ENCODE data around the gene TLR10.
A peak's percentile ranks its signal among the peaks of the same experiment; 100 is the strongest.
"Not testable (repeated sequence)": the region's sequence is repeated elsewhere in the genome, so short reads cannot be mapped to it uniquely, and the experiment has no call there.

Gene TLR10

DNA sequence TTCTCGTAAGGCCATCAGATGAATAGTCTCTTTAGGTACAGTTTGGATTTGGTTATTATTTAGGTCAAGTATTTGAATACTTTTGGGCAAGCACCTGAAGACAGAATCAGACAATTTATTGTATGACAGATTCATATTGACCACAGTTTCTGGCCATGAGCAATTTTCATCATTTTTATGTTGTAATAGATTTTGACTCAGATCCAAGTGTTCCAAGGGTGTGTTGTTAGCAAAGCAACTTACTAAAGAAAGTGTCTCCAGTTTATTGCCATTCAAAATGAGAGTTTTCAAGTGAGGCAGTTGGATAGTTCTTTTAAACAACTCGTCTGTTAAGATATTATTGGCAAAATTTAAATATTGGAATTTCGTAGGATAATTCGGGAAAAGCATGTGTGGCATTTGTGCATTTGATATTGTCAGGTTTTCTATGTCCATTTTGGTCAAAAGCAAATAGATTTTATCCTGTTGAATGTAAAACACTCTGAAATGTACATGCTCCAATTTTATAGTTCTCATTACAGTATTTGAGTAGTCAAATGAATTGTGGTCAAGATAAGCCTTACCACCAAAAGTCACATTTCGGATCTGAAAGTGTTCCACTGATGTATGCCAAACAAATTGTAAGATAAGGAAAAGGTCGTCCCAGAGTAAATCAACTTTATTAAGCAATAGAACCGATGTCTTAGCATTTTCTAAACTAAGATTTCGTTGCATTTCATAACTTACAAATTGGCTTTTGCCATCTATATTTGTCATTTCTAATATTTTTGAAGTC is 8.4 kb downstream of the TLR10 start:
- DNase-seq (ENCODE audit: low read depth, low spot score) = no peak
- H3K4me3 ChIP-seq (ENCODE audit: low read length) = no peak overlapping the region

DNA sequence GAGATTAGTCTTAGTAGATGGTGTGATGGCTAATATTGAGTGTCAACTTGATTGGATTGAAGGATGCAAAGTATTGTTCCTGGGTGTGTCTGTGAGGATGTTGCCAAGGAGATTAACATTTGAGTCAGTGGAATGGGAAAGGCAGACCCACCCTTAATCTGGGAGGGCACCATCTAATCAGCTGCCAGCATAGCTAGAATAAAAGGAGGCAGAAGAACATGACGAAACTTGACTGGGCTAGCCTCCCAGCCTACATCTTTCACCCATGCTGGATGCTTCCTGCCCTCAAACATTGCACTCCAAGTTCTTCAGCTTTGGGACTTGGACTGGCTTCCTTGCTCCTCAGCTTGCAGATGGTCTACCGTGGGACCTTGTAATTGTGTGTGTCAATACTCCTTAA is 12.5 kb downstream of the TLR10 start:
- H3K4me3 ChIP-seq (ENCODE audit: low read length); DNase-seq (ENCODE audit: low read depth, low spot score): not testable (repeated sequence)

DNA sequence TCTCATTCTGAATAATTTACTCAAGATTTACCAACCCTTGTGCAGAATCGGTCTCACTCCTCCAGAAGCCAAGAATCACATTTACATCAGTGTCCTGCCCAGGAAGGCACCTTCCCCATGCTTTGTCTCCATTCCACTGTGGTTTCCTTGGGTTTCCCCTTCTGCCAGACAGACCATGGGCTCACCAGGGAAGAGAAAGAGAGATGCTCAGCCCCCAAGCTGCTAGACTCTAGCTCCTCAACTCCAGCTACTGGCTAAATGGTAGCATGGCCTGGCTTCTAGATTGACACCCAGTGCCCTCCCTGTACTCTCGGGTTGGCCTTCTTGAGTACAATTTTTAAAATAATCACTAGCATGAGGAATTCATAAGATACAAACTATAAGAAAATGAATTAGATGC is 12.9 kb downstream of the TLR10 start:
- DNase-seq (ENCODE audit: low read depth, low spot score) = no peak
- no peak overlapping the region for H3K4me3 ChIP-seq (ENCODE audit: low read length)

DNA sequence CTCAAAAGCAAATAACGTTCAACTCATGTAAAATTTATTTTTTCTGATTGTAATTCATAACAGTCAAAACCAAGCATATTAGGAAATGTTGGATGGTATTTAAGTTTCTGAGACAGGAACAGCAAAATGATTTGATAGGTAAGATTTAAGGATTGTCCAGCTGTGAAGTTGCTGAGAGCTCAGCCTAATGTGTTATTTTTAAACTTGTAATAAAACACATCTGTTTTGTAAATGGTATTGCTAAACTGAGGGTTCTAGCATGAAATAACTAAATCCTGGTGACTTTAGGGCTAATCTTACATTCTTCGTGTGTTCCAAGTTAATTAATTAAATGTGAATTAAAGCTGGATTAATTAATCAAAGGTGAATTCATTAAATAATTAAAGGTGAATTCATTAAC is 13.3 kb downstream of the TLR10 start:
- H3K4me3 ChIP-seq (ENCODE audit: low read length) = no peak overlapping the region

DNA sequence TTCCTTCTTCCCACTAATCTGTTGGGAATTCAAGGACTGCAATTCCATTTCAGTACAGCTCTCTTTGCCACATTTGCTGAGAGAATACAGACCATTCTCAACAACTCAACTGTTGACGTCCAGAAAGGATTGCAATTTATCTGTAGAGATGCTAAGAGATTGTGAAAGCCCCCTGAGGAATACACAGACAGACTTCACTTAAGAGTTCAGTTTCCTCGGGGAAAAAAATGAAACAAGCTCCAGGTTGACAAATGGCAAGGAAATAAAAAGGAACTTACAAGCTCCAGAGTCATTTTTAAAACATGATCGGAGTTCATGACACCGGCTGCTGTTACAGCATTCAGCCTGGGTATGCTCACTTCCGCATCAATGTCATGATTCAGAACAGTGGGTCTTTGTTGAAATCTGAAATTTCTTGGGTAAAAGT is 13.8 kb downstream of the TLR10 start:
- no peak overlapping the region for H3K4me3 ChIP-seq (ENCODE audit: low read length)
- DNase-seq (ENCODE audit: low read depth, low spot score) = no peak

More for the DNA sequence above, 13.3 kb downstream of the TLR10 start:
- DNase-seq (ENCODE audit: low read depth, low spot score) = no peak

DNA sequence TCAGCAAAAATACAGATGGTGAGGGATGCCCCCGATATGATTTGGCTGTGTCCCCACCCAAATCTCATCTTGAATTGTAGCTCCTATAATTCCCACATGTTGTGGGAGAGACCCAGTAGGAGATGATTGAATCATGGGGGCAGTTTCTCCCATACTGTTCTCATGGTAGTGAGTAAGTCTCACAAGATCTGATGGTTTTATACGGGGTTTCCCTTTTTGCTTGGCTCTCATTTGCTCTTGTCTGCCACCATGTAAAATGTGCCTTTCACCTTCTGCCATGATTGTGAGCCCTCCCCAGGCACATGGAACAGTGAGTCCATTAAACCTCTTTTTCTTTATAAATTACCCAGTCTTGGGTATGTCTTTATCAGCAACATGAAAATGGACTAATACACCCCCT is 15.8 kb downstream of the TLR10 start:
- not testable (repeated sequence) for DNase-seq (ENCODE audit: low read depth, low spot score); H3K4me3 ChIP-seq (ENCODE audit: low read length)

DNA sequence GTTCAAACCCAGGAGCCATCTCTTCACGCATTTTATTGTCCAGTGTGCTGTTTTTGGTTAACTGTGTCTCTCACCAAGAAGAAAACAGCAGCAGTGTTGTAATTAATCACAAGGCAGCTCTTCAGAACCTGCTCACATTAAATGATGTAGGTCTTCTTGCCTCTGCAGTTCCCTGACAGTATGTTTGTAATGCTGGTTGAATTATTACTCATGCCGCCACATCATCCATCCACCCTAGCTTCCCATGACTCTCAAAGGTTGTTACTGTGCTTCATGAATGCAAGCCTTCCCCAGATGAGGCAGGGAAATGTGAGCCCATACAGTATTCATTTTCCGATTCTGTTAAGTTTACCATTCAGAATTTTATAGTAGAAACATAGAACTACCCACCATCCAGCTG is 17.4 kb downstream of the TLR10 start:
- H3K4me3 ChIP-seq (ENCODE audit: low read length) = no peak overlapping the region
- DNase-seq (ENCODE audit: low read depth, low spot score) = no peak

DNA sequence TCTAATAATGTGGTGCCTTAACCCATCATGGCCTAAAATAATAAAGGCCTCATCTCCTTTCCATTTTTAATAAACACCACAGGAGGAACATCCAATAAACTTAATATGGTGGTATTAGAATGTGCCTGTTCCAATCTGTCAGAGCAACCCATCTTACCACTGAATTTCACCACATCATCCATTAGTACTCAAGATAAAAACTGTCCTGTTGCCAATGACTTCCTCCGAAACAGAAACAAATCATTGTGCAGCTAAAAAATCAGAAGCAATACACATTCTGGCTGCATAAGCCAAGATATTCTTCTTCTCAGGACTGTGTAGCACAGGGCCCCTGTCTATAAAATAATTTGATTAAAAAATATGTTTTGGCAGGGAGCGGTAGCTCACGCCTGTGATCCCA is 18.5 kb downstream of the TLR10 start:
- no peak for DNase-seq (ENCODE audit: low read depth, low spot score)
- no peak overlapping the region for H3K4me3 ChIP-seq (ENCODE audit: low read length)

DNA sequence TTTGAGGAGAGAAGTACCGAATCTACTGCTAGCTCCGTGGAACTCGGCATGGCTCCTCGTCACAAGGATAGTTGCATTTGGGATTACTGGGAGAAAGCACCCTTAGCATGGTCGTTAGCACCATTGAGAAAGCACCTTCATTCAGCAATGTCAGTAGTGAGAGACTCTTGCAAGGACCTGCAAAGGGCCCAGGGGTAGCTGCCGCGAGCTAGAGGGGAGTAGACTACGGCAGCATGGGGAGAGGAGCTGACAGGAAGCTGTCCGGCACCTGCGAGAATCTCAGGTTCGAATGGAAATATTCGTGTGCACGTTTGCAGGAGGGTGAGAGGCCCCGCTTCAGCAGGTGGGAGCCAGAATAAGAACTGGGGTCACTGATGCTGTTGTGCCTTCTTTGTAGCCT is 20.2 kb downstream of the TLR10 start:
- no peak for DNase-seq (ENCODE audit: low read depth, low spot score)
- H3K4me3 ChIP-seq (ENCODE audit: low read length) = no peak overlapping the region

DNA sequence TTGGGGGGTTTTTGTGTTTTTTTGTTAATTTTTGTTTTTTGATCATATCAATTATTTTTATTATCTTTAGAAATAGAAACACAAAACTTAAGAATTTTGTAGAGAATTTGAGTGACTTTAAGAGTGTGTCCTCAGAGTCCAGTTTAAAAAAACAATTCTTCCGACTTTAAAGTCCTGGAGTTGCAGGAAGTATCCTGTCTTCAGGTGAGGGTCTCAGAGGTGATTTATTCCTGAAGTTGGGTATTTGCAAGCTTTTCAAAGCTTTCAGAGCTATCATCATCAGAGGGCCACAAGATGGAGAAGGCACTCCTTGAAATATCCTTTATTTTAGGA is 23.0 kb downstream of the TLR10 start:
- no peak overlapping the region for H3K4me3 ChIP-seq (ENCODE audit: low read length)
- DNase-seq (ENCODE audit: low read depth, low spot score) = no peak

DNA sequence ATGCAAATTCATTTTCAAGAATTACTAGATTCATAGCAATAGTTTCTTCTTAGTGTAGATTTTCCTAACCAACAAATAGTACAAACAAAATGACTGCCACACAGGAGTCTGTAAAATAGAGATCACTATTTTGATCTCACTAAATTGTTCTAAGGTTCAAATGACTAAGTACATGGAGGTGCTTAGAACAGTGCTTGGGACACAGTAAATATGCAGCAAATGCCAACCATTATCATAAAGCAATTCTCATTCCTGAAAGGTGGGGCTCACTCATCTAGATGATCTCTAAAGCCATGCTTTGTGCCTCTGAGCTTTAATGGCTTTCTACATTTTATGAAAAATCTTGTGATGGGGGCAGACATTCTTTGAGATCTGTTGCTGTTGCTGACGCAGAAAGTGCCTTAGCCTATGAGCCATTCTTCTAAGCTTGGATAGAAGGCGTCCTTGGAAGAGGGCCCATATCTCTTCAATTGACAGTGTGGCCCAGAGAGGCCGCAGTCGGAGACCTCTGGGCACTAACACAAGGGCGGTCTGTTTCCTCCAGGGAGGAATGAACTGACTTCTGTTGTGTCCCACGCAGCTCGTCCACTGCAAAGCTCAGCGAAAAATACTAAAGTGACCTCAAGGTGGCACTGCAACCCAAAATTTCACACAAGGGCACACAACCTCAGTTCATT is 23.5 kb downstream of the TLR10 start:
- DNase-seq (ENCODE audit: low read depth, low spot score) = peak; percentile 30
- no peak overlapping the region for H3K4me3 ChIP-seq (ENCODE audit: low read length)

DNA sequence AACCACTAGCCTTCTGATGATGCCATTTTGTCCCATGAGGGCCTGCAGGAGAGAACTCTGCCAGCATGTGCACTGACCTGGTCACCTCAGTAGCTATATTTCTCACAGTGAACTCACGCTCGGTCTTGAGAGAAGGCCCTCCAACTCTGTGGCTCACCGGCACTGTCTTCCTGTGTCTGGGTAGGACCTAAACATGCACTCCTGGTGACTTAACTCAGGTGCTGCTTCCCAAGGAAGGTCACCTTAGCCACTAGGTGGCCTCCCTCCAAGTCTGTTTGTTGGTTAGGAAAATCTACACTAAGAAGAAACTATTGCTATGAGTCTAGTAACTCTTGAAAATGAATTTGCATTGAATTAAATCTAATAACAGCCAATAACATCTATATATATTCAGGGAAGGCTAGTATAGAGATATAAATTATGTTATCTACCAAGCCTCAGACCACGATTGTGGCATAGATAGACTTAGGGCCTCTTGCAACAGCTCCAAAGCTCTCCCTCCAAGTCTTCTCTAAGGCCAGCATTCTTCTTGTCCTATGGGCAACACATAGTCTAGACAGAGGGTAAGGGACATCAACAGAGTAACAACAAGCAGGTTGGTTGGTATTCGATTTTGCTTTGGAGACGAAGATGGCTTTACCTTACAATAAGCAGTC is 24.7 kb downstream of the TLR10 start:
- H3K4me3 ChIP-seq (ENCODE audit: low read length) = no peak overlapping the region
- peak; percentile 33 for DNase-seq (ENCODE audit: low read depth, low spot score)

DNA sequence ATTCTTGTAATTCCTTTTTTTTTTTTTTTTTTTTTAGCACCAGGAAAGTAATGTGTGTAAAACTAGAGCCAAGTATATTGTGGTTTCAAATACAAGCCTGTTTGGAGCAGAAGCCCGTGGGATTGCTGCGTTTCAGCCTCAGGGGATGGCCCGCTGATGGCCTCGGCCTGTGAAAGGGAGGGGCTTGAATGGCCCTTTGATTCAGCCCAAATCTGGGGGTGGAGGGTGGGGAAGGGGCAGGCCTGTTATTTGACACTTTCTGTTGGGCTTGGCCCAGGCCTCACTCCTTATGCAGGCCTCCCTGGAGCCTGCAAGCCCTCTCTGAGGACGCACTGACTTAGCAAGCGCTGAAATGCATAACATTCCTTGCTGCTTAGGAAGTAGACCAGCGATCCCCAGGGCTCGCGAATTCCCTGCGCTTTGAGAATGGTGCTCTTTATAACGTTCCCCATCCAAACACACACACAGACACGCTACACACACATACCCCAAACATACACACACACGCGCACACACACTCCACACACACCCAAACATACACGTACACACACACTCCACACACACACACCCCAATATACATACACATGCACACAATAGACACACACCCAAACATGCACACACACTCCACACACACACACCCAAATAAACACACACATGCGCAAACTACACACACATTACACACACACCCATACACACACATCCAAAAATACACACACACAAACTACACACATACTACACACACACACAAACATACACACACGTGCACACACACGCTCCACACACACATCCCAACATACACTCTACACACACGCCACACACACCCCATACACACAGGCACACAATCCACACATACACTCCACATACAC is 29.6 kb downstream of the TLR10 start:
- H3K4me3 ChIP-seq (ENCODE audit: low read length) = no peak overlapping the region
- no peak for DNase-seq (ENCODE audit: low read depth, low spot score)

DNA sequence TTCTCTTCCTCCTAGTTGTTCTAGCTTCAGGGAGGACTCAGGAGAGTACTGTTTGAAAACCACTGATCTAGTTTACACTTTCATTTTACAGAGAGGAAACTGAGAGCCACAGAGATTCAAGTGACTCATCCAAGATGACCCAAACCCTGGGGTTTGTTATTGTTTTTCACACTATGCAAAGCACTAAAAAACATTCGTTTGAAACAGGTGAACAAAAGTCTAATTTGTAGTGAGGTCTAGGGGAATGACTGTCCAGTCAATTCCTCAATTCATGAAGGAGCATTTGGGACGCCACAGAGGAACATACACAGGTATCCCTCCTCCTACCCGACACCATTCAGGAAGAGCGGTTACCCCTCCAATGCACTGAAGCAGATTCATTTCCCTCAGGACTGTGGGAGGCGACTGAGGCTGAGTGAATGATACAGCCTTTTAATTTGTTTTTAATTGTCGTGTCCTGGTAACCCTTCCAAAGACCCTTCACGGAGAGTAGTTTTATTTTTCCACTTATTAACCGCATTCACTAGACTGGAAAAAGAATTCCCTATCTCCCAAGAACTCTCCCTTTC is 30.3 kb downstream of the TLR10 start:
- no peak overlapping the region for H3K4me3 ChIP-seq (ENCODE audit: low read length)

DNA sequence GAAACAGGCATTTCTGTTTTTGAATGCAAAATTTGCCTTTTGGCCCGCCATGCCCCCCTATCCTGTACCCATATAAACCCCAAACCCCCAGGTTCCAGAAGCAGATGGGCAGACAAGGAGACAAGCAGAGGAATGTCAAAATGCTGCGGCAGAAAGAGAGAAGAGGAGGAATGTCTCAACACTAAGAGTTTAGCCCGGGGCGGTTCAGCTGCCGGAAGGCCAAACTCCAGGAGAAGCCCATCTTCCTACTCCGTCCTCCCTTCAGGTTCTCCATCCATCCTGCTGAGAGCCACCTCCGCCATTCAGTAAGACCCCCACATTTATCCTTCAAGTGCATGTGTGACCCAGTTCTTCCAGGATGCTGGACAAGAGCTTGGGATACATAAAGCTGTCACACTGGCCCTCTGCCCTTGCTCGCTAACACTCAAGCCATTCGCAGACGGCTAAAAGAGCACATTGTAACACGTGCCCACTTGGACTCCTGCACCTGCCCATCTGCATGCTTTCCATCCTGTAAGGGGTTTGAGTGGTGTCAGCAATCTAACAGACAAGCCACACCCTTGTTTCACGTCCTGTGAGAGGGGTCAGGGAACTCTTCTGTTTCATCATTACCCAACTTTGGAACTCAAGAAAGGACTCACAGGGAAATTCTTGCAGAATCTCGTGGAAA is 31.3 kb downstream of the TLR10 start:
- no peak overlapping the region for H3K4me3 ChIP-seq (ENCODE audit: low read length)
- DNase-seq (ENCODE audit: low read depth, low spot score) = no peak

More for the DNA sequence above, 30.3 kb downstream of the TLR10 start:
- DNase-seq (ENCODE audit: low read depth, low spot score) = no peak

DNA sequence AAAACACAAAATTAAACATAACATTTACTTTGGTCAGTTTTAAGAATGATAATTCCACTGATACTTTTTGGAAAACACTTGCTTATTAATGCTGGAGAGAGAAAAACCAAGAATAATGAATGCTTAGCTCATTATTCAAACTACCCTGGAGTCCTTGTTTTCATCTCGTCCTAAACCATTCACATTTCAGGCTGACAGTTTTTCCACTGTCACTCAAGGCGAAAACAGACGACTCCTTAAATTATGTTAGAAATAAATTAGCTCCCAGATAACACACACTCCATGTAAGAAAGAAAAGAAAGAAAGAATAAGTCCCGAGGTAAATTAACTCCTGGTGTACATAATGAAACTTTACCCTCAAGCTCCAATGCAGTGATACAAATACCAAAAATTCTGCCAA is 33.5 kb downstream of the TLR10 start:
- H3K4me3 ChIP-seq (ENCODE audit: low read length) = no peak overlapping the region
- no peak for DNase-seq (ENCODE audit: low read depth, low spot score)

DNA sequence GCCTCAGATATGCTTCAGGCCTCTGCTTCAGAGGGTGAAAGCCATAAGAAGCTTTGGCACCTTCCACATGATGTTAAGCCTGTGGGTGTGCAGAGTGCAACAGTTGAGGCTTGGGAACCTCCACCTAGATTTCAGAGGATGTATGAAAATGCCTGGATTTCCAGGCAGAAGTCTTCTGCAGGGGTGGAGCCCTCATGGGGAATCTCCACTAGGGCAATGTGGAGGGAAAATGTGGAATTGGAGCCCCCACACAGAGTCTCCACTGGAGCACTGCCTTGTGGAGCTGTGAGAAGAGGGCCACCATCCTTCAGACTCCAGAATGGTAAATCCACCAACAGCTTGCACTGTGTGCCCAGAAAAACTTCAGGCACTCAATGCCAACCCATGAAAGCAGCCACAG is 35.2 kb downstream of the TLR10 start:
- no peak overlapping the region for H3K4me3 ChIP-seq (ENCODE audit: low read length)
- no peak for DNase-seq (ENCODE audit: low read depth, low spot score)

DNA sequence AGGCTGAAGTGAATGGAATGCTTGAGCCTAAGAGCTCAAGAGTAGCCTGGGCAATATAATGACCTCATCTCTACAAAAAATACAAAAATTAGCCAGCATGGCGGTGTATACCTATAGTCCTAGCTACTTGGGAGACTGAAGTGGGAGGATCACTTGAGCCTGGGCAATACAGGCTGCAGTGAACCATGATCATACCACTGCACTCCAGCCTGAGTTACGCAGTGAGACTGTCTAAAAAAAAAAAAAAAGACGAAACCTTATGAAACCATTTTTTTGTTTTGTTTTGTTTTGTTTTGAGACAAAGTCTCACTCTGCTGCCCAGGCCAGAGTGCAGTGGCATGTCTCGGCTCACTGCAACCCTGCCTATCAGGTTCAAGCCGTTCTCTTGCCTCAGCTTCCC is 36.9 kb downstream of the TLR10 start:
- no peak overlapping the region for H3K4me3 ChIP-seq (ENCODE audit: low read length)
- DNase-seq (ENCODE audit: low read depth, low spot score) = no peak

DNA sequence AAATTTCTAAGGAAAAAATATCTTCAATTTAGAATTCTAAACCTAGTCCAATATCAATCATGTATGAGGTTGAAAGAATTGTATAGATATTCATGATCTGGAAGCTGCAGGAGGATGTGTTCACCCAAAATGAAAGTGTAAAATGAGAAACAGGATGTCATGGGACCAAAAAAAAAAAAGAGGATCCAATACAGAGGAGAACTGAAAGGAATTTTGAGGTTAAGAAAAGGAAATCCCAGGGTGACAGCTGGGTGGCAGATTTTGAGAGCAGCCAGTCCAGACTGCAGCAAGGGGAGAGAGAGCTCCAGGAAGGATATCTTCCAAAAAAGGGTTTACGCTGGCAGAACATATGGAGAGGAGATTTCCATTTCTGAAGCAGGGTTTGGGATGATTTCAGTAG is 38.9 kb downstream of the TLR10 start:
- no peak for DNase-seq (ENCODE audit: low read depth, low spot score)
- no peak overlapping the region for H3K4me3 ChIP-seq (ENCODE audit: low read length)
